Panc1 (cell line): ENCODE data around the gene CLP1.

Experiments
- CTCF ChIP-seq: fragments of 450-650 bp; IDR thresholded peaks from 2 replicates; pipeline ENCODE4 v1.5.1; 2017; ENCODE audit warnings: mild to moderate bottlenecking
- SIN3A ChIP-seq: IDR thresholded peaks from 2 replicates; pipeline ENCODE4 v1.6.1; 2012; ENCODE audit warnings: low read depth, mild to moderate bottlenecking, low read length, moderate library complexity, borderline replicate concordance; ENCODE audit not compliant: insufficient read depth
- TCF7L2 ChIP-seq: IDR thresholded peaks from 2 replicates; pipeline ENCODE4 v1.6.1; 2011; ENCODE audit warnings: mild to moderate bottlenecking, low read depth, low read length, inconsistent platforms

GRCh38 chr11:57647372-57647771 lies 10.2 kb upstream of the CLP1 start:
- TF ChIP-seq TCF7L2: no peak
- no peak for TF ChIP-seq CTCF
- no peak for TF ChIP-seq SIN3A
